IMR-90 (cell line): ENCODE data around the gene RYR2. TPM values are rescaled to one million over a fixed set of nuclear protein-coding genes. Genes with fewer than 3 reads are reported as not detected.

Experiments
- ATAC-seq: fragments of 200-7000 bp; cut with Tn5 transposase; 2 replicates; pipeline ENCODE4 v1.9.1; 2020; ENCODE audit warnings: low read depth, mild to moderate bottlenecking, moderate library complexity
- BruUV-seq: library from RNA; stranded (reverse); fragments of 400-500 nt; replicated peaks from 2 replicates; lab custom pipeline; 2021; lab: Mats Ljungman, UMichigan
- CTCF ChIA-PET: fragments of 300-600 bp; formaldehyde crosslinking; extraction: SDS; loops from one replicate; lab custom pipeline; 2021; ENCODE audit warnings: antibody characterized with exemption; lab: Yijun Ruan, JAX
- POLR2A ChIA-PET: fragments of 300-600 bp; sonication (Branson Sonifier 250); formaldehyde crosslinking; loops from one replicate; lab custom pipeline; 2022; ENCODE audit warnings: antibody characterized with exemption; ENCODE audit not compliant: unreplicated experiment; lab: Charles Lee
- DNase-seq: peaks from one replicate; pipeline ENCODE4 v3.0.0; 2013
- H2AFZ ChIP-seq: replicated peaks from 2 replicates; pipeline ENCODE3; 2013; ENCODE audit warnings: low read length, mild to moderate bottlenecking; ENCODE audit not compliant: poor library complexity
- H2AK5ac ChIP-seq: 2 replicates; pipeline ENCODE4 v1.6.1; 2013; ENCODE audit warnings: low read depth, low read length, inconsistent platforms
- H2AK9ac ChIP-seq: replicated peaks from 2 replicates; pipeline ENCODE3; 2013; ENCODE audit warnings: mild to moderate bottlenecking, low read depth, low read length, moderate library complexity; ENCODE audit not compliant: poor library complexity
- H2BK120ac ChIP-seq: 2 replicates; pipeline ENCODE4 v1.6.1; 2013; ENCODE audit warnings: low read depth, low read length, inconsistent platforms
- H2BK15ac ChIP-seq: 3 replicates; pipeline ENCODE4 v1.6.1; 2013; ENCODE audit warnings: low read depth, low read length, inconsistent platforms
- H2BK20ac ChIP-seq: 2 replicates; pipeline ENCODE4 v1.6.1; 2013; ENCODE audit warnings: low read depth, mild to moderate bottlenecking, inconsistent platforms, low read length, moderate library complexity
- H2BK5ac ChIP-seq: 2 replicates; pipeline ENCODE4 v1.6.1; 2013; ENCODE audit warnings: mild to moderate bottlenecking, low read depth, low read length, inconsistent platforms; ENCODE audit not compliant: poor library complexity, severe bottlenecking
- H3K14ac ChIP-seq: replicated peaks from 2 replicates; pipeline ENCODE4 v1.6.1; 2013; ENCODE audit warnings: low read depth, low read length, inconsistent platforms
- H3K18ac ChIP-seq: 2 replicates; pipeline ENCODE4 v1.6.1; 2013; ENCODE audit warnings: low read depth, low read length, control low read depth
- H3K23ac ChIP-seq: 2 replicates; pipeline ENCODE4 v1.6.1; 2013; ENCODE audit warnings: low read depth, low read length, inconsistent platforms
- H3K27ac ChIP-seq: 2 replicates; pipeline ENCODE4 v1.5.1; 2013; ENCODE audit warnings: mild to moderate bottlenecking, control low read depth, low read length; ENCODE audit not compliant: insufficient read depth
- H3K27me3 ChIP-seq: 2 replicates; pipeline ENCODE4 v1.6.1; 2013; ENCODE audit warnings: low read length; ENCODE audit not compliant: control insufficient read depth, insufficient read depth
- H3K36me3 ChIP-seq: 2 replicates; pipeline ENCODE4 v1.6.1; 2013; ENCODE audit warnings: low read length, mixed read lengths; ENCODE audit not compliant: control insufficient read depth, insufficient read depth
- H3K4ac ChIP-seq: 2 replicates; pipeline ENCODE4 v1.6.1; 2013; ENCODE audit warnings: low read depth, low read length, inconsistent platforms
- H3K4me1 ChIP-seq: 2 replicates; pipeline ENCODE4 v1.6.1; 2013; ENCODE audit warnings: low read length, mixed read lengths; ENCODE audit not compliant: control insufficient read depth, insufficient read depth
- H3K4me2 ChIP-seq: 2 replicates; pipeline ENCODE4 v1.6.1; 2013; ENCODE audit warnings: low read depth, mild to moderate bottlenecking, control low read depth, low read length, moderate library complexity
- H3K4me3 ChIP-seq: 2 replicates; pipeline ENCODE4 v1.5.1; 2013; ENCODE audit warnings: low read depth, mild to moderate bottlenecking, control low read depth, low read length, moderate library complexity; ENCODE audit not compliant: insufficient read depth
- H3K56ac ChIP-seq: 2 replicates; pipeline ENCODE4 v1.6.1; 2013; ENCODE audit warnings: low read length, inconsistent platforms; ENCODE audit not compliant: insufficient read depth; ENCODE audit errors: extremely low read depth
- H3K79me1 ChIP-seq, 2 experiments: 2 replicates each; pipeline ENCODE4 v1.6.1; 2013; ENCODE audit warnings: low read length in 2 of 2, inconsistent platforms in 1 of 2, low read depth in 1 of 2
- H3K9ac ChIP-seq: 2 replicates; pipeline ENCODE4 v1.6.1; 2013; ENCODE audit warnings: low read depth, low read length, control low read depth
- H3K9me1 ChIP-seq: 2 replicates; pipeline ENCODE4 v1.6.1; 2013; ENCODE audit warnings: low read length, inconsistent platforms; ENCODE audit not compliant: insufficient read depth
- H3K9me3 ChIP-seq: 2 replicates; pipeline ENCODE4 v1.6.1; 2013; ENCODE audit warnings: low read length; ENCODE audit not compliant: control insufficient read depth, insufficient read depth
- H4K20me1 ChIP-seq: 2 replicates; pipeline ENCODE4 v1.6.1; 2013; ENCODE audit warnings: low read length, inconsistent platforms; ENCODE audit not compliant: insufficient read depth
- H4K5ac ChIP-seq: 2 replicates; pipeline ENCODE4 v1.6.1; 2013; ENCODE audit warnings: mild to moderate bottlenecking, low read depth, low read length, control low read depth
- H4K8ac ChIP-seq, 2 experiments: 2 replicates each; pipeline ENCODE4 v1.6.1; 2013; ENCODE audit warnings: low read depth in 2 of 2, low read length in 2 of 2, control low read depth in 1 of 2, inconsistent platforms in 1 of 2
- H4K91ac ChIP-seq: 2 replicates; pipeline ENCODE4 v1.6.1; 2013; ENCODE audit warnings: low read depth, low read length, inconsistent platforms; ENCODE audit not compliant: insufficient read depth
- BHLHE40 ChIP-seq: fragments of 150-350 bp; IDR thresholded peaks from 2 replicates; pipeline ENCODE4 v1.6.1; 2016; ENCODE audit warnings: mild to moderate bottlenecking, low read depth, low read length
- CHD1 ChIP-seq: IDR thresholded peaks from 2 replicates; pipeline ENCODE4 v1.6.1; 2012; ENCODE audit warnings: low read depth, low read length, improper control_type of control experiment
- FOS ChIP-seq: fragments of 150-350 bp; IDR thresholded peaks from 2 replicates; pipeline ENCODE4 v1.6.1; 2016; ENCODE audit warnings: low read depth, low read length
- MAFK ChIP-seq: IDR thresholded peaks from 2 replicates; pipeline ENCODE4 v1.6.1; 2012; ENCODE audit warnings: low read depth, low read length, improper control_type of control experiment
- MAZ ChIP-seq: IDR thresholded peaks from 2 replicates; pipeline ENCODE4 v1.6.1; 2012; ENCODE audit warnings: low read depth, mild to moderate bottlenecking, low read length, improper control_type of control experiment, moderate library complexity, borderline replicate concordance
- MXI1 ChIP-seq: IDR thresholded peaks from 2 replicates; pipeline ENCODE4 v1.6.1; 2012; ENCODE audit warnings: low read depth, mild to moderate bottlenecking, low read length, moderate library complexity, borderline replicate concordance
- NFE2L2 ChIP-seq: fragments of 150-350 bp; IDR thresholded peaks from 2 replicates; pipeline ENCODE4 v1.6.1; 2016; ENCODE audit warnings: low read depth, mild to moderate bottlenecking, low read length
- POLR2A ChIP-seq: IDR thresholded peaks from 2 replicates; pipeline ENCODE4 v1.6.1; 2012; ENCODE audit warnings: mild to moderate bottlenecking, low read depth, low read length
- RAD21 ChIP-seq: IDR thresholded peaks from 2 replicates; pipeline ENCODE4 v1.6.1; 2012; ENCODE audit warnings: low read length, improper control_type of control experiment
- SMC3 ChIP-seq: fragments of 150-350 bp; IDR thresholded peaks from 2 replicates; pipeline ENCODE4 v1.6.1; 2016; ENCODE audit warnings: low read depth, mild to moderate bottlenecking, antibody characterized with exemption, low read length, moderate library complexity
- WGBS, 2 experiments: methylation state at CpG; one replicate each; pipeline versions ENCODE4 v1.1.5 to v1.1.7; 2013; ENCODE audit warnings: missing lambda C conversion rate in 2 of 2; ENCODE audit not compliant: insufficient read length in 1 of 2; ENCODE audit errors: extremely low coverage in 2 of 2; 5-methylcytosine and 5-hydroxymethylcytosine counted together
- dilution Hi-C: fragments of 300-500 bp; cut with HindIII; formaldehyde crosslinking; loops from one replicate; pipeline ENCODE4 v1.14.3; 2018; ENCODE audit warnings: low sequenced_read_pairs; ENCODE audit not compliant: unreplicated experiment
- in situ Hi-C: fragments of 300-500 bp; cut with MboI; formaldehyde crosslinking; loops from 3 replicates; pipeline ENCODE4 v1.14.3; 2019; ENCODE audit warnings: low sequenced_read_pairs, inconsistent platforms, mixed read lengths
- intact Hi-C: fragments of 100-400 bp; cut with micrococcal nuclease; formaldehyde crosslinking; loops from 2 replicates; pipeline ENCODE4 v1.10.0; 2022
- polyA plus RNA-seq, 3 experiments: library from polyadenylated mRNA; depleted of rRNA; stranded (reverse); fragments of >200 nt; gene quantifications; 2 replicates each; pipeline ENCODE4 v1.2.3, GENCODE V29; 2012; ENCODE audit warnings: low replicate concordance in 1 of 3
- total RNA-seq: library from RNA; depleted of rRNA; stranded (reverse); fragments of >200 nt; gene quantifications from 2 replicates; pipeline ENCODE4 v1.2.3, GENCODE V29; 2012
- TF ChIP-seq, protein P1 (sequence below): fragments of 150-350 bp; IDR thresholded peaks from 2 replicates; pipeline ENCODE4 v1.6.1; 2017; ENCODE audit warnings: mild to moderate bottlenecking, antibody characterized with exemption, low read length, low read depth

The RYR2 gene
- total and polyA plus RNA-seq, 2 of the 4 experiments (the other 2 are of a cell fraction): not detected

DNA sequence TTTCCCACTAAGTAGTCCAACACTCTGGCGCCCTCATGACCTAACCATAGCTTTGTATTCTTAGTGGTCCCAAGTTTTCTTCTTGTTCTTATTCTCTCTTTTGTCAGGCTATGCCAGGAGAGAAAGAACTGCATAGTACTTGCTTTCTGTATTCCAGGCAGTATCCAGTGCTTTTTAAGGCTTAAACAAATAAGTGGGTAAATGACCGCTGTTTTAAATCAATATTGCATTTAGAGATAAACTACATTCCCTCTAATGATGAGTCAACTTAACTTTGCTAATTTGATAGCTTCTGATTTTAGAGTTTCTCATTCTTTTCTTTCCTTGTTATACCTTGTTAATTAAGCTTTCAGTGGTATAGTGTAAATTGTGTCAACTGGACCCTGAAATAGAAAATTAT, 709.1 kb downstream of the RYR2 start:
- no peak overlapping the region for H3K23ac ChIP-seq
- no TSS peak for BruUV-seq
- H3K79me1 ChIP-seq: no peaks in the 10 kb centered on the region
- no peak overlapping the region for H3K4me2 ChIP-seq
- no peak overlapping the region for H3K56ac ChIP-seq
- no peak overlapping the region for H3K4me3 ChIP-seq
- H2BK120ac ChIP-seq: no peak overlapping the region
- CTCF ChIA-PET: no interaction called here
- H3K27me3 ChIP-seq: no peaks in the 10 kb centered on the region
- POLR2A ChIA-PET: interaction anchor here (0.7 kb wide), 1 partner anchor 28 kb away, joined by 3 read pairs; no protein-coding TSS in a partner anchor
- no peak overlapping the region for H3K27ac ChIP-seq
- no peak overlapping the region for H2AK9ac ChIP-seq
- H3K9me1 ChIP-seq: no peaks in the 10 kb centered on the region
- H3K4me1 ChIP-seq: no peaks in the 10 kb centered on the region
- H3K36me3 ChIP-seq: no peaks in the 10 kb centered on the region
- H2BK5ac ChIP-seq: no peak overlapping the region
- in situ Hi-C loops: no loop called here
- no peak overlapping the region for H3K4ac ChIP-seq
- intact Hi-C loops: no loop called here
- ATAC-seq (no peak), DNase-seq (no peak)
- no peak overlapping the region for H3K9ac ChIP-seq
- H4K20me1 ChIP-seq: no peaks in the 10 kb centered on the region
- dilution Hi-C loops: no loop called here
- H4K5ac ChIP-seq: no peak overlapping the region
- WGBS, 2 experiments: no CpG with 5 or more reads among the region's 2 CpGs
- no peak overlapping the region for H3K14ac ChIP-seq
- H4K8ac ChIP-seq: no peak overlapping the region
- H2BK20ac ChIP-seq: no peak overlapping the region
- no peak overlapping the region for H2AK5ac ChIP-seq
- no peak overlapping the region for H2BK15ac ChIP-seq
- H2AFZ ChIP-seq: no peak overlapping the region
- TF ChIP-seq CHD1 (no peak), POLR2A (no peak), MAFK (no peak), NFE2L2 (no peak), SMC3 (no peak), RAD21 (no peak), MXI1 (no peak), MAZ (no peak), FOS (no peak), BHLHE40 (no peak)
- TF ChIP-seq, protein P1, sequence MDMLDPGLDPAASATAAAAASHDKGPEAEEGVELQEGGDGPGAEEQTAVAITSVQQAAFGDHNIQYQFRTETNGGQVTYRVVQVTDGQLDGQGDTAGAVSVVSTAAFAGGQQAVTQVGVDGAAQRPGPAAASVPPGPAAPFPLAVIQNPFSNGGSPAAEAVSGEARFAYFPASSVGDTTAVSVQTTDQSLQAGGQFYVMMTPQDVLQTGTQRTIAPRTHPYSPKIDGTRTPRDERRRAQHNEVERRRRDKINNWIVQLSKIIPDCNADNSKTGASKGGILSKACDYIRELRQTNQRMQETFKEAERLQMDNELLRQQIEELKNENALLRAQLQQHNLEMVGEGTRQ: no peak
- no peak overlapping the region for H4K91ac ChIP-seq
- H3K18ac ChIP-seq: no peak overlapping the region
- peaks cover 2% of the 10 kb centered on the region; the same call in 1 of the 2 replicates for H3K9me3 ChIP-seq
